ENCODE results near the gene PCBD1.

GRCh38 chr10:70917226-70917625, 28.9 kb upstream of the PCBD1 start:
- TF ChIP-seq, protein P1, sequence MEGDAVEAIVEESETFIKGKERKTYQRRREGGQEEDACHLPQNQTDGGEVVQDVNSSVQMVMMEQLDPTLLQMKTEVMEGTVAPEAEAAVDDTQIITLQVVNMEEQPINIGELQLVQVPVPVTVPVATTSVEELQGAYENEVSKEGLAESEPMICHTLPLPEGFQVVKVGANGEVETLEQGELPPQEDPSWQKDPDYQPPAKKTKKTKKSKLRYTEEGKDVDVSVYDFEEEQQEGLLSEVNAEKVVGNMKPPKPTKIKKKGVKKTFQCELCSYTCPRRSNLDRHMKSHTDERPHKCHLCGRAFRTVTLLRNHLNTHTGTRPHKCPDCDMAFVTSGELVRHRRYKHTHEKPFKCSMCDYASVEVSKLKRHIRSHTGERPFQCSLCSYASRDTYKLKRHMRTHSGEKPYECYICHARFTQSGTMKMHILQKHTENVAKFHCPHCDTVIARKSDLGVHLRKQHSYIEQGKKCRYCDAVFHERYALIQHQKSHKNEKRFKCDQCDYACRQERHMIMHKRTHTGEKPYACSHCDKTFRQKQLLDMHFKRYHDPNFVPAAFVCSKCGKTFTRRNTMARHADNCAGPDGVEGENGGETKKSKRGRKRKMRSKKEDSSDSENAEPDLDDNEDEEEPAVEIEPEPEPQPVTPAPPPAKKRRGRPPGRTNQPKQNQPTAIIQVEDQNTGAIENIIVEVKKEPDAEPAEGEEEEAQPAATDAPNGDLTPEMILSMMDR (IDR thresholded peaks at IDR 0.05), result no peak
- no peak for TF ChIP-seq POLR2A (IDR thresholded peaks at IDR 0.05)

All from lower leg skin (tissue), 3 donors.